GM23338 (cell line): ENCODE data around the gene GLIS2. TPM values are rescaled to one million over a fixed set of nuclear protein-coding genes. Genes with fewer than 3 reads are reported as not detected.

Source experiments
- ATAC-seq: fragments of 200-7000 bp; cut with Tn5 transposase; 3 replicates; pipeline ENCODE4 v1.9.1; 2020
- DNase-seq: peaks from one replicate; pipeline ENCODE4 v3.0.0-alpha.2; 2015; ENCODE audit warnings: low spot score
- H2AFZ ChIP-seq: fragments of 200-600 bp; sonication (generic); 2 replicates; pipeline ENCODE4 v1.8.0; 2016; ENCODE audit warnings: antibody characterized with exemption, mild to moderate bottlenecking, moderate library complexity
- H3F3A ChIP-seq: fragments of 200-600 bp; sonication (generic); replicated peaks from 2 replicates; pipeline ENCODE4 v1.8.0; 2017; ENCODE audit warnings: antibody characterized with exemption, mixed run types, low read depth
- H3K27ac ChIP-seq: fragments of 200-600 bp; sonication (generic); 2 replicates; pipeline ENCODE4 v1.6.1; 2016; ENCODE audit warnings: low read depth
- H3K27me3 ChIP-seq: fragments of 200-600 bp; sonication (generic); 2 replicates; pipeline ENCODE4 v1.8.0; 2016; ENCODE audit warnings: mild to moderate bottlenecking, mixed run types, moderate library complexity; ENCODE audit not compliant: insufficient read depth
- H3K36me3 ChIP-seq: fragments of 200-600 bp; sonication (generic); 2 replicates; pipeline ENCODE4 v1.8.0; 2016; ENCODE audit warnings: mild to moderate bottlenecking; ENCODE audit not compliant: insufficient read depth
- H3K4me1 ChIP-seq: fragments of 200-600 bp; sonication (generic); 2 replicates; pipeline ENCODE4 v1.8.0; 2016; ENCODE audit warnings: mild to moderate bottlenecking, moderate library complexity; ENCODE audit not compliant: insufficient read depth
- H3K4me2 ChIP-seq: fragments of 200-600 bp; sonication (generic); 2 replicates; pipeline ENCODE4 v1.7.1; 2017; ENCODE audit warnings: mixed run types
- H3K4me3 ChIP-seq: fragments of 200-600 bp; sonication (generic); 2 replicates; pipeline ENCODE4 v1.6.1; 2016; ENCODE audit warnings: mixed run types
- H3K79me2 ChIP-seq: fragments of 200-600 bp; sonication (generic); replicated peaks from 2 replicates; pipeline ENCODE4 v1.8.0; 2017; ENCODE audit warnings: mild to moderate bottlenecking; ENCODE audit not compliant: insufficient read depth
- H3K9me2 ChIP-seq: fragments of 200-600 bp; sonication (generic); 2 replicates; pipeline ENCODE4 v1.8.0; 2017; ENCODE audit not compliant: insufficient read depth
- H4K20me1 ChIP-seq: fragments of 200-600 bp; sonication (generic); replicated peaks from 2 replicates; pipeline ENCODE4 v1.8.0; 2017; ENCODE audit warnings: mild to moderate bottlenecking; ENCODE audit not compliant: insufficient read depth
- H3K27ac Mint-ChIP-seq: 2 replicates; pipeline ENCODE4 v1.8.0; 2020; ENCODE audit warnings: inconsistent platforms, mild to moderate bottlenecking, moderate library complexity, mixed read lengths
- H3K27me3 Mint-ChIP-seq: 3 replicates; pipeline ENCODE4 v1.8.0; 2022; ENCODE audit warnings: low read depth, mild to moderate bottlenecking, moderate library complexity, mixed read lengths, inconsistent platforms; ENCODE audit not compliant: insufficient read depth, poor library complexity
- H3K36me3 Mint-ChIP-seq: 3 replicates; pipeline ENCODE4 v1.8.0; 2021; ENCODE audit warnings: low read depth, mild to moderate bottlenecking, inconsistent platforms, moderate library complexity, mixed read lengths
- H3K4me1 Mint-ChIP-seq: 3 replicates; pipeline ENCODE4 v1.8.0; 2020; ENCODE audit warnings: mild to moderate bottlenecking, inconsistent platforms, mixed read lengths
- H3K4me3 Mint-ChIP-seq: 3 replicates; pipeline ENCODE4 v1.8.0; 2021; ENCODE audit warnings: moderate library complexity, mild to moderate bottlenecking, inconsistent platforms, mixed read lengths
- H3K9me3 Mint-ChIP-seq: 3 replicates; pipeline ENCODE4 v1.8.0; 2020; ENCODE audit warnings: moderate library complexity, mild to moderate bottlenecking, inconsistent platforms, mixed read lengths
- CREB1 ChIP-seq: fragments of 250-450 bp; sonication (Bioruptor Pico); IDR thresholded peaks from 2 replicates; pipeline ENCODE4 v1.5.0; 2020; ENCODE audit warnings: low read depth, mild to moderate bottlenecking, moderate library complexity
- ETS1 ChIP-seq: IDR thresholded peaks from 2 replicates; pipeline ENCODE4 v1.6.1; 2016; ENCODE audit warnings: antibody characterized with exemption
- EZH2 ChIP-seq: fragments of 200-600 bp; sonication (generic); IDR thresholded peaks from one replicate; pipeline ENCODE4 v1.8.0; 2017; ENCODE audit warnings: antibody characterized with exemption, mild to moderate bottlenecking, low read depth; ENCODE audit not compliant: unreplicated experiment
- EZH2phosphoT487 ChIP-seq: fragments of 200-600 bp; sonication (generic); IDR thresholded peaks from one replicate; pipeline ENCODE4 v1.8.1; 2018; ENCODE audit warnings: antibody characterized with exemption; ENCODE audit not compliant: unreplicated experiment
- JUNB ChIP-seq: IDR thresholded peaks from one replicate; pipeline ENCODE4 v1.6.1; 2016; ENCODE audit warnings: antibody characterized with exemption; ENCODE audit not compliant: unreplicated experiment
- NANOG ChIP-seq: IDR thresholded peaks from 2 replicates; pipeline ENCODE4 v1.6.1; 2016; ENCODE audit warnings: antibody characterized with exemption, borderline replicate concordance
- POLR2AphosphoS5 ChIP-seq: IDR thresholded peaks from 2 replicates; pipeline ENCODE4 v1.6.1; 2016; ENCODE audit warnings: antibody characterized with exemption, low read depth
- REST ChIP-seq: IDR thresholded peaks from one replicate; pipeline ENCODE4 v1.6.1; 2018; ENCODE audit warnings: antibody characterized with exemption; ENCODE audit not compliant: unreplicated experiment
- STAT1 ChIP-seq: IDR thresholded peaks from one replicate; pipeline ENCODE4 v1.6.1; 2016; ENCODE audit warnings: antibody characterized with exemption; ENCODE audit not compliant: unreplicated experiment
- ZNF114 ChIP-seq: fragments of 250-450 bp; sonication (Bioruptor Pico); IDR thresholded peaks from 2 replicates; pipeline ENCODE4 v1.5.0; 2020; ENCODE audit warnings: mild to moderate bottlenecking, moderate library complexity
- ZNF331 ChIP-seq: fragments of 250-450 bp; sonication (Bioruptor Pico); IDR thresholded peaks from 2 replicates; pipeline ENCODE4 v1.5.0; 2020; ENCODE audit warnings: low read depth, mild to moderate bottlenecking, moderate library complexity
- ZNF462 ChIP-seq: fragments of 250-450 bp; sonication (Bioruptor Pico); IDR thresholded peaks from 2 replicates; pipeline ENCODE4 v1.5.0; 2020; ENCODE audit warnings: mild to moderate bottlenecking, moderate library complexity
- polyA plus RNA-seq: library from polyadenylated mRNA; unstranded; fragments of >200 nt; fragmentation: Nextera tagmentation; extraction: Ambion mirVana; gene quantifications from 2 replicates; pipeline ENCODE4 v1.2.1, GENCODE V29; 2016
- total RNA-seq: library from RNA; depleted of rRNA; stranded (reverse); fragments of >200 nt; shearing (Covaris generic); gene quantifications from 2 replicates; pipeline ENCODE4 v1.2.3, GENCODE V29; 2014
- TF ChIP-seq, protein P1 (sequence below), 2 experiments: fragments of 200-600 bp in 1 of 2; sonication (generic) in 1 of 2; conservative IDR thresholded peaks; 2 replicates each; pipeline versions ENCODE4 v1.5.1 to v1.6.1; 2016 to 2017; ENCODE audit warnings: antibody characterized with exemption in 2 of 2, low read depth in 2 of 2, mild to moderate bottlenecking in 2 of 2, moderate library complexity in 1 of 2

Gene GLIS2
- total and polyA plus RNA-seq, 2 experiments from 2014 or later, result 8.2 to 10.2 TPM

DNA sequence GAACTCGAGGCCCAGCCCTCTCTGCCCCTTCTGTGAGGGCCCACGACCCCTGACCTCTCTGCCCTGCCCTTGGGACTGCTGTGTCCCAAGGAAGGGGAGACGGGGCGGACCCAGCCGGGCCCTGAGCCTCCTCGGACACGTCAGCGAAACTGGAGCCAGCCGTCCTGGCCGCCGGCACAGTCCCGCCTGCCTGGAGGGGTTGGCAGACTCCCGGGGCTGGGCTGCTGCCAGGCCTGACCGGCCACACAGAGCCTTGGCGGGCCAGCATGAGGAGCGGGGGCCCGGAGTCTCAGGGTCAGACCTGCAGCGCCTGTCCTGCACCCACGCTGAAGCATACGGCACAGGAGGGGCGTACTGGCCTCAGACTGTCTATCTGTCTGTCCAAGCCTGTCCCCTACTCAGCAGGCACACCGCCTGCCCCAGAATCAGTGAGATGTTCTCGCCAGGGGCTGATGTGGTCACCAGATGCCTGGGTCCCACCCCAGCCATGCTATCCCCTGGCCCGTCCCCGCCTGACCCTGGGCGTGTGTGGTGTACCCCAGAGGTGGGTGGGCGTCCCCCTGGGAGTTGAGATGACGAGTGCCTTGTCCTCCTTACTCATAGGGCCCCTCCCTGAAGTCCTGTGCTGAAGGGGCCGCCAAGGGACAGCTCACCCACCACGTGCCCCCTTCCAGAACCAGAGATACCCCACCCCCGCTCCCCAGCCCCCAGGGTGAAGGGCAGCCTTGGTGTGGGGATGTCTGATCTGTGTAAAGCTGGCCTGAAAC is 60.4 kb downstream of the GLIS2 start:
- no peak for DNase-seq
- Histone ChIP-seq H3K4me1 (peaks cover 57% of the 10 kb centered on the region), H3K79me2 (peaks cover 15% of the 10 kb centered on the region), H3K27me3 (peaks cover 3% of the 10 kb centered on the region; the same call in 1 of the 2 replicates), H3K9me2 (no peaks in the 10 kb centered on the region), H3F3A (peaks cover 14% of the 10 kb centered on the region; the same call in 1 of the 2 replicates), H2AFZ (no peak overlapping the region), H4K20me1 (no peaks in the 10 kb centered on the region; the same call in 1 of the 2 replicates), H3K4me2 (no peak overlapping the region), H3K36me3 (no peaks in the 10 kb centered on the region), H3K4me3 (no peak overlapping the region), H3K27ac (0 out of 2 replicates have a peak overlapping the region, but pooled peaks have one; percentile 69)
- TF ChIP-seq POLR2AphosphoS5 (no peak), NANOG (no peak), ZNF331 (CRISPR knock-in tag) (no peak), EZH2phosphoT487 (no peak), EZH2 (no peak), STAT1 (no peak), ETS1 (no peak), ZNF462 (CRISPR knock-in tag) (no peak), JUNB (no peak), CREB1 (CRISPR knock-in tag) (no peak), REST (no peak), ZNF114 (CRISPR knock-in tag) (no peak)
- TF ChIP-seq, protein P1, sequence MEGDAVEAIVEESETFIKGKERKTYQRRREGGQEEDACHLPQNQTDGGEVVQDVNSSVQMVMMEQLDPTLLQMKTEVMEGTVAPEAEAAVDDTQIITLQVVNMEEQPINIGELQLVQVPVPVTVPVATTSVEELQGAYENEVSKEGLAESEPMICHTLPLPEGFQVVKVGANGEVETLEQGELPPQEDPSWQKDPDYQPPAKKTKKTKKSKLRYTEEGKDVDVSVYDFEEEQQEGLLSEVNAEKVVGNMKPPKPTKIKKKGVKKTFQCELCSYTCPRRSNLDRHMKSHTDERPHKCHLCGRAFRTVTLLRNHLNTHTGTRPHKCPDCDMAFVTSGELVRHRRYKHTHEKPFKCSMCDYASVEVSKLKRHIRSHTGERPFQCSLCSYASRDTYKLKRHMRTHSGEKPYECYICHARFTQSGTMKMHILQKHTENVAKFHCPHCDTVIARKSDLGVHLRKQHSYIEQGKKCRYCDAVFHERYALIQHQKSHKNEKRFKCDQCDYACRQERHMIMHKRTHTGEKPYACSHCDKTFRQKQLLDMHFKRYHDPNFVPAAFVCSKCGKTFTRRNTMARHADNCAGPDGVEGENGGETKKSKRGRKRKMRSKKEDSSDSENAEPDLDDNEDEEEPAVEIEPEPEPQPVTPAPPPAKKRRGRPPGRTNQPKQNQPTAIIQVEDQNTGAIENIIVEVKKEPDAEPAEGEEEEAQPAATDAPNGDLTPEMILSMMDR (conservative IDR thresholded peaks at IDR 0.05; ENCODE audit: low read depth in 2 of 2), result no peak
- H3K9me3 Mint-ChIP-seq, result no peaks in the 10 kb centered on the region
- H3K27ac Mint-ChIP-seq, result peak overlapping the region; percentile 93; the same call in 1 of the 2 replicates
- H3K4me1 Mint-ChIP-seq, result peaks cover 60% of the 10 kb centered on the region
- H3K27me3 Mint-ChIP-seq, result peaks cover 24% of the 10 kb centered on the region
- no peak overlapping the region for H3K4me3 Mint-ChIP-seq
- H3K36me3 Mint-ChIP-seq, result peaks cover 3% of the 10 kb centered on the region; the same call in 2 of the 3 replicates
- no peak for ATAC-seq
